A549 (cell line): ENCODE measurements around the gene APAF1. TPM values are rescaled to one million over a fixed set of nuclear protein-coding genes. Genes with fewer than 3 reads are reported as not detected.
A peak's percentile ranks its signal among the peaks of the same experiment; 100 is the strongest.

Experiments
- ATAC-seq, 2 experiments: fragments of 200-7000 bp in 1 of 2; fragments of >200 bp in 1 of 2; cut with Nextera tagmentation in 1 of 2; cut with Tn5 transposase in 1 of 2; 3 replicates each; pipeline versions ENCODE4 v1.8.0 to v1.9.1; 2018 to 2020; ENCODE audit warnings: mild to moderate bottlenecking in 1 of 2, moderate library complexity in 1 of 2
- CTCF ChIA-PET: fragments of 300-600 bp; sonication (Branson Sonifier 250); formaldehyde crosslinking; extraction: SDS; loops from one replicate; lab custom pipeline; 2021; ENCODE audit warnings: antibody characterized with exemption, inconsistent platforms; lab: Yijun Ruan, JAX
- POLR2A ChIA-PET: fragments of 350-600 bp; formaldehyde crosslinking; extraction: SDS; loops from one replicate; lab custom pipeline; 2021; ENCODE audit warnings: antibody characterized with exemption, inconsistent platforms; lab: Yijun Ruan, JAX
- DNase-seq, 2 experiments: peaks; one replicate each; pipeline versions ENCODE4 v3.0.0 to v3.0.0-alpha.2; 2011 to 2016; ENCODE audit warnings: low read depth in 1 of 2, low spot score in 1 of 2
- FAIRE-seq: peaks from 2 replicates; lab custom pipeline; 2011; peaks lifted over from hg19 to GRCh38; lab: Jason Lieb, UNC
- H3K27ac ChIP-seq, 2 experiments: fragments of >200 bp; sonication (Bioruptor Twin); formaldehyde crosslinking; 3 replicates each; pipeline ENCODE4 v1.5.1; 2016 to 2017
- H3K4me1 ChIP-seq: fragments of >200 bp; sonication (Bioruptor Twin); formaldehyde crosslinking; 3 replicates; pipeline ENCODE4 v1.6.1; 2016
- H3K4me2 ChIP-seq: fragments of >200 bp; sonication (Bioruptor Twin); formaldehyde crosslinking; 3 replicates; pipeline ENCODE4 v1.6.1; 2016
- H3K4me3 ChIP-seq: fragments of >200 bp; sonication (Bioruptor Twin); formaldehyde crosslinking; 3 replicates; pipeline ENCODE4 v1.5.1; 2016
- H3K9me3 ChIP-seq: fragments of >200 bp; sonication (Bioruptor Twin); formaldehyde crosslinking; 3 replicates; pipeline ENCODE4 v1.6.1; 2016
- BHLHE40 ChIP-seq: IDR thresholded peaks from 2 replicates; pipeline ENCODE4 v1.6.1; 2012; ENCODE audit warnings: low read depth, low read length, inconsistent platforms
- CHD4 ChIP-seq: fragments of 200-600 bp; sonication (generic); IDR thresholded peaks from 2 replicates; pipeline ENCODE4 v1.6.1; 2016; ENCODE audit warnings: antibody characterized with exemption, mild to moderate bottlenecking, borderline replicate concordance
- EHMT2 ChIP-seq: fragments of 200-600 bp; sonication (generic); IDR thresholded peaks from 2 replicates; pipeline ENCODE4 v1.6.1; 2016; ENCODE audit warnings: antibody characterized with exemption, low read depth, mild to moderate bottlenecking, moderate library complexity
- ESRRA ChIP-seq: fragments of 150-350 bp; IDR thresholded peaks from 2 replicates; pipeline ENCODE4 v1.6.1; 2014; ENCODE audit warnings: mild to moderate bottlenecking, low read length, borderline replicate concordance
- FOXS1 ChIP-seq: fragments of 250-450 bp; sonication (Bioruptor Pico); IDR thresholded peaks from 2 replicates; pipeline ENCODE4 v1.5.0; 2020; ENCODE audit warnings: mild to moderate bottlenecking, moderate library complexity
- HES2 ChIP-seq: fragments of >200 bp; sonication (Bioruptor Twin); formaldehyde crosslinking; IDR thresholded peaks from 2 replicates; pipeline ENCODE4 v1.6.1; 2016
- HOXB13 ChIP-seq: fragments of 250-450 bp; sonication (Bioruptor Pico); IDR thresholded peaks from 2 replicates; pipeline ENCODE4 v1.5.0; 2020; ENCODE audit warnings: low read depth, mild to moderate bottlenecking, moderate library complexity
- JUN ChIP-seq, 2 experiments: fragments of >200 bp; sonication (Bioruptor Twin); formaldehyde crosslinking; IDR thresholded peaks; 2 replicates in 1 of 2; 3 replicates in 1 of 2; pipeline ENCODE4 v1.6.1; 2016 to 2017
- JUNB ChIP-seq: fragments of >200 bp; sonication (Bioruptor Twin); formaldehyde crosslinking; IDR thresholded peaks from 2 replicates; pipeline ENCODE4 v1.6.1; 2016
- KDM5A ChIP-seq: fragments of 200-600 bp; sonication (generic); IDR thresholded peaks from 2 replicates; pipeline ENCODE4 v1.6.1; 2016; ENCODE audit warnings: antibody characterized with exemption, mild to moderate bottlenecking
- MAFK ChIP-seq: fragments of 450-650 bp; IDR thresholded peaks from 2 replicates; pipeline ENCODE4 v1.6.1; 2014; ENCODE audit not compliant: partially characterized antibody
- MAX ChIP-seq: IDR thresholded peaks from 2 replicates; pipeline ENCODE4 v1.6.1; 2012
- MYC ChIP-seq: IDR thresholded peaks from 2 replicates; pipeline ENCODE4 v1.6.1; 2012; ENCODE audit warnings: mild to moderate bottlenecking, inconsistent platforms, low read length, improper control_type of control experiment, borderline replicate concordance
- POLR2AphosphoS2 ChIP-seq: conservative IDR thresholded peaks from 2 replicates; pipeline ENCODE4 v1.6.1; 2012; ENCODE audit warnings: low read length, improper control_type of control experiment, inconsistent platforms
- RAD21 ChIP-seq, 2 experiments: fragments of >200 bp in 1 of 2; sonication (Bioruptor Twin) in 1 of 2; formaldehyde crosslinking in 1 of 2; IDR thresholded peaks in 1 of 2; conservative IDR thresholded peaks in 1 of 2; 2 replicates in 1 of 2; 3 replicates in 1 of 2; pipeline ENCODE4 v1.6.1; 2012 to 2018; ENCODE audit warnings: inconsistent platforms in 1 of 2
- RARB ChIP-seq: fragments of 250-450 bp; sonication (Bioruptor Pico); IDR thresholded peaks from 2 replicates; pipeline ENCODE4 v1.8.0; 2021; ENCODE audit warnings: mild to moderate bottlenecking, moderate library complexity
- SMC3 ChIP-seq: fragments of >200 bp; sonication (Bioruptor Twin); formaldehyde crosslinking; IDR thresholded peaks from 3 replicates; pipeline ENCODE4 v1.6.1; 2018; ENCODE audit warnings: inconsistent platforms
- SREBF2 ChIP-seq: fragments of 450-650 bp; IDR thresholded peaks from 2 replicates; pipeline ENCODE4 v1.6.1; 2014; ENCODE audit warnings: mild to moderate bottlenecking, moderate library complexity
- TFCP2L1 ChIP-seq: fragments of 250-450 bp; sonication (Bioruptor Pico); IDR thresholded peaks from 2 replicates; pipeline ENCODE4 v1.5.0; 2021; ENCODE audit warnings: mild to moderate bottlenecking
- ZC3H11A ChIP-seq: fragments of 450-650 bp; IDR thresholded peaks from 2 replicates; pipeline ENCODE4 v1.6.1; 2014; ENCODE audit warnings: antibody characterized with exemption, mild to moderate bottlenecking
- WGBS: methylation state at CpG from one replicate; pipeline ENCODE4 v1.1.6; 2017; ENCODE audit errors: missing lambda C conversion rate; 5-methylcytosine and 5-hydroxymethylcytosine counted together
- polyA plus RNA-seq, 4 experiments: library from polyadenylated mRNA; depleted of rRNA in 3 of 4; stranded (reverse); fragments of >200 nt; fragmentation: RNase III in 1 of 4; extraction: RNeasy Plus Mini Kit Qiagen cat#74134 plus additional on column Dnase treatment in 1 of 4; gene quantifications; 2 replicates in 3 of 4; 3 replicates in 1 of 4; pipeline ENCODE4 v1.2.3, GENCODE V29; 2011 to 2017
- TF ChIP-seq, protein P1 (sequence below): fragments of >200 bp; sonication (Bioruptor Twin); formaldehyde crosslinking; IDR thresholded peaks from 3 replicates; pipeline ENCODE4 v1.5.1; 2016
- TF ChIP-seq, protein P2 (sequence below): IDR thresholded peaks from 2 replicates; pipeline ENCODE4 v1.6.1; 2012; ENCODE audit warnings: low read depth, borderline replicate concordance
- TF ChIP-seq, protein P3 (sequence below): fragments of 250-450 bp; sonication (Bioruptor Pico); IDR thresholded peaks from 2 replicates; pipeline ENCODE4 v1.5.0; 2021; ENCODE audit warnings: mild to moderate bottlenecking, moderate library complexity, borderline replicate concordance
- TF ChIP-seq, protein P4 (sequence below): fragments of 200-600 bp; sonication (generic); IDR thresholded peaks from 2 replicates; pipeline ENCODE4 v1.6.1; 2016; ENCODE audit warnings: antibody characterized with exemption, mild to moderate bottlenecking, moderate library complexity

Gene APAF1
- polyA plus RNA-seq, 2 of the 4 experiments (the other 2 are of a cell fraction), result 13.2 to 15.7 TPM

- H3K9me3 ChIP-seq, result no peaks in the 10 kb centered on the region
- WGBS, result 29% methylated on average over 6 of the region's 6 CpGs
- ChIA-PET CTCF (interaction anchor here (0.6 to 3.0 kb wide), 45 partner anchors 9 to 1956 kb away, joined by 3 to 42 read pairs (median 4); partner anchors contain the start of gene SLC25A3), POLR2A (interaction anchor here (0.6 kb wide), 1 partner anchor 300 kb away, joined by 3 read pairs; no protein-coding TSS in a partner anchor)
- ATAC-seq (peak; percentile 99 to 100), FAIRE-seq (peak; percentile 98), DNase-seq (peak; percentile 66 to 84)
- TF ChIP-seq SREBF2 (no peak), MYC (no peak), MAFK (no peak), RAD21 (conservative IDR thresholded peaks at IDR 0.05 in 1 of 2, IDR thresholded peaks at IDR 0.05 in 1 of 2) (peak; percentile 85 to 92), SMC3 (peak; percentile 91)
- TF ChIP-seq, protein P1, sequence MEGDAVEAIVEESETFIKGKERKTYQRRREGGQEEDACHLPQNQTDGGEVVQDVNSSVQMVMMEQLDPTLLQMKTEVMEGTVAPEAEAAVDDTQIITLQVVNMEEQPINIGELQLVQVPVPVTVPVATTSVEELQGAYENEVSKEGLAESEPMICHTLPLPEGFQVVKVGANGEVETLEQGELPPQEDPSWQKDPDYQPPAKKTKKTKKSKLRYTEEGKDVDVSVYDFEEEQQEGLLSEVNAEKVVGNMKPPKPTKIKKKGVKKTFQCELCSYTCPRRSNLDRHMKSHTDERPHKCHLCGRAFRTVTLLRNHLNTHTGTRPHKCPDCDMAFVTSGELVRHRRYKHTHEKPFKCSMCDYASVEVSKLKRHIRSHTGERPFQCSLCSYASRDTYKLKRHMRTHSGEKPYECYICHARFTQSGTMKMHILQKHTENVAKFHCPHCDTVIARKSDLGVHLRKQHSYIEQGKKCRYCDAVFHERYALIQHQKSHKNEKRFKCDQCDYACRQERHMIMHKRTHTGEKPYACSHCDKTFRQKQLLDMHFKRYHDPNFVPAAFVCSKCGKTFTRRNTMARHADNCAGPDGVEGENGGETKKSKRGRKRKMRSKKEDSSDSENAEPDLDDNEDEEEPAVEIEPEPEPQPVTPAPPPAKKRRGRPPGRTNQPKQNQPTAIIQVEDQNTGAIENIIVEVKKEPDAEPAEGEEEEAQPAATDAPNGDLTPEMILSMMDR, result peak; percentile 80
- no peak overlapping the region for H3K27ac ChIP-seq
- H3K4me1 ChIP-seq, result no peaks in the 10 kb centered on the region
- H3K4me3 ChIP-seq, result no peak overlapping the region
- no peak overlapping the region for H3K4me2 ChIP-seq
Observed at GRCh38 chr12:98698603-98699463, 53.7 kb downstream of the APAF1 start.

GRCh38 chr12:98699586-98699985, 54.5 kb downstream of the APAF1 start:
- ATAC-seq, result no peak
- Histone ChIP-seq H3K4me3 (no peak overlapping the region), H3K9me3 (no peaks in the 10 kb centered on the region), H3K27ac (no peak overlapping the region), H3K4me2 (no peak overlapping the region), H3K4me1 (no peaks in the 10 kb centered on the region)
- no peak for DNase-seq
- TF ChIP-seq JUNB (no peak), TFCP2L1 (no peak), ESRRA (no peak), FOXS1 (no peak), CHD4 (no peak), BHLHE40 (no peak), MAX (no peak), HOXB13 (CRISPR knock-in tag) (no peak), ZC3H11A (no peak), JUN (IDR thresholded peaks at IDR 0.05) (no peak), EHMT2 (no peak), RARB (CRISPR knock-in tag) (no peak), KDM5A (no peak), POLR2AphosphoS2 (no peak), SREBF2 (no peak), HES2 (no peak), MYC (no peak)
- TF ChIP-seq, protein P2, sequence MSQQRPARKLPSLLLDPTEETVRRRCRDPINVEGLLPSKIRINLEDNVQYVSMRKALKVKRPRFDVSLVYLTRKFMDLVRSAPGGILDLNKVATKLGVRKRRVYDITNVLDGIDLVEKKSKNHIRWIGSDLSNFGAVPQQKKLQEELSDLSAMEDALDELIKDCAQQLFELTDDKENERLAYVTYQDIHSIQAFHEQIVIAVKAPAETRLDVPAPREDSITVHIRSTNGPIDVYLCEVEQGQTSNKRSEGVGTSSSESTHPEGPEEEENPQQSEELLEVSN, result no peak
- TF ChIP-seq, protein P3, sequence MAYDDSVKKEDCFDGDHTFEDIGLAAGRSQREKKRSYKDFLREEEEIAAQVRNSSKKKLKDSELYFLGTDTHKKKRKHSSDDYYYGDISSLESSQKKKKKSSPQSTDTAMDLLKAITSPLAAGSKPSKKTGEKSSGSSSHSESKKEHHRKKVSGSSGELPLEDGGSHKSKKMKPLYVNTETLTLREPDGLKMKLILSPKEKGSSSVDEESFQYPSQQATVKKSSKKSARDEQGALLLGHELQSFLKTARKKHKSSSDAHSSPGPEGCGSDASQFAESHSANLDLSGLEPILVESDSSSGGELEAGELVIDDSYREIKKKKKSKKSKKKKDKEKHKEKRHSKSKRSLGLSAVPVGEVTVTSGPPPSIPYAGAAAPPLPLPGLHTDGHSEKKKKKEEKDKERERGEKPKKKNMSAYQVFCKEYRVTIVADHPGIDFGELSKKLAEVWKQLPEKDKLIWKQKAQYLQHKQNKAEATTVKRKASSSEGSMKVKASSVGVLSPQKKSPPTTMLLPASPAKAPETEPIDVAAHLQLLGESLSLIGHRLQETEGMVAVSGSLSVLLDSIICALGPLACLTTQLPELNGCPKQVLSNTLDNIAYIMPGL (CRISPR knock-in tag), result no peak
- TF ChIP-seq, protein P4, sequence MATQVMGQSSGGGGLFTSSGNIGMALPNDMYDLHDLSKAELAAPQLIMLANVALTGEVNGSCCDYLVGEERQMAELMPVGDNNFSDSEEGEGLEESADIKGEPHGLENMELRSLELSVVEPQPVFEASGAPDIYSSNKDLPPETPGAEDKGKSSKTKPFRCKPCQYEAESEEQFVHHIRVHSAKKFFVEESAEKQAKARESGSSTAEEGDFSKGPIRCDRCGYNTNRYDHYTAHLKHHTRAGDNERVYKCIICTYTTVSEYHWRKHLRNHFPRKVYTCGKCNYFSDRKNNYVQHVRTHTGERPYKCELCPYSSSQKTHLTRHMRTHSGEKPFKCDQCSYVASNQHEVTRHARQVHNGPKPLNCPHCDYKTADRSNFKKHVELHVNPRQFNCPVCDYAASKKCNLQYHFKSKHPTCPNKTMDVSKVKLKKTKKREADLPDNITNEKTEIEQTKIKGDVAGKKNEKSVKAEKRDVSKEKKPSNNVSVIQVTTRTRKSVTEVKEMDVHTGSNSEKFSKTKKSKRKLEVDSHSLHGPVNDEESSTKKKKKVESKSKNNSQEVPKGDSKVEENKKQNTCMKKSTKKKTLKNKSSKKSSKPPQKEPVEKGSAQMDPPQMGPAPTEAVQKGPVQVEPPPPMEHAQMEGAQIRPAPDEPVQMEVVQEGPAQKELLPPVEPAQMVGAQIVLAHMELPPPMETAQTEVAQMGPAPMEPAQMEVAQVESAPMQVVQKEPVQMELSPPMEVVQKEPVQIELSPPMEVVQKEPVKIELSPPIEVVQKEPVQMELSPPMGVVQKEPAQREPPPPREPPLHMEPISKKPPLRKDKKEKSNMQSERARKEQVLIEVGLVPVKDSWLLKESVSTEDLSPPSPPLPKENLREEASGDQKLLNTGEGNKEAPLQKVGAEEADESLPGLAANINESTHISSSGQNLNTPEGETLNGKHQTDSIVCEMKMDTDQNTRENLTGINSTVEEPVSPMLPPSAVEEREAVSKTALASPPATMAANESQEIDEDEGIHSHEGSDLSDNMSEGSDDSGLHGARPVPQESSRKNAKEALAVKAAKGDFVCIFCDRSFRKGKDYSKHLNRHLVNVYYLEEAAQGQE, result no peak
- FAIRE-seq, result no peak
- WGBS, result 57% methylated on average over 3 of the region's 3 CpGs
- ChIA-PET POLR2A (interaction anchor here (0.6 kb wide), 1 partner anchor 299 kb away, joined by 3 read pairs; no protein-coding TSS in a partner anchor), CTCF (interaction anchor here (0.6 to 3.0 kb wide), 43 partner anchors 8 to 1956 kb away, joined by 3 to 42 read pairs (median 4); partner anchors contain the start of gene SLC25A3)
